ENCODE measurements around the gene DHRS13. TPM values are rescaled to one million over a fixed set of nuclear protein-coding genes. Genes with fewer than 3 reads are reported as not detected.
"Not testable (repeated sequence)": the region's sequence is repeated elsewhere in the genome, so short reads cannot be mapped to it uniquely, and the experiment has no call there.

The DHRS13 gene
- total RNA-seq, 2 experiments from 2014 or later = 18.0 to 20.6 TPM

DNA sequence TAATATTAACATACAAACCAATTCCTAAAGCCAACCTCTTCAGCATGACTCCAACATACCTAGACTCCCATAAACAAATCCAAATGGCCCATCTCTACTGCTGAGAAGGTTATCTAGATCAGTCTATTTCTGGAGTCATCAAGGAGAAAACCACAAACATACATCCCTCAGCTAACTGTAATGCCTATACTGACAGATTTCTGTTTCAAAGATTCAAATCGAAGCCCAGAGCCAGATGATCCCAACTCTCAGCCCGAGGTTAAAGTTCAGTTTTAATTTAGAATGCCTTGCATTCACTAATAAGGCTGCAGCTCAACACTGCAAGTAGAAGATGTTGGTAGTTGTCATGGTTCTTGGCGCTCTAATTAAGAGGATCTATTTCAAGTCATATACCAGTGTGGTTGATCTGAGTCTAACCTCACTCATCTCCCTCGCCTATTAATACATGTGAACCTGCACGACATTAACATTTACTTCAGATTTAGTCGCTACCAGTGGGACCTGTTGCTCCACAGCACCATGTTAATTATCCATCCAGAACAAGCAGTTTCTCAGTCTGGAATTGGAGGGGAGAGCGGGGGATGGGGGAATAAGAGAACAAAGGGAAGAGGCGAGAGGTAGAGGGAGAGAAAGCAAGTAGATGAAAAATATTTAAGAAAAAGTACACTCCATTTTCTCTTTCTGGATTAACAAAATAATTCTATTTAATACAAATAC, 33.0 kb upstream of the DHRS13 start:
- intact Hi-C loops (cut with micrococcal nuclease) = no loop called here
- CTCF ChIA-PET = interaction anchor here (1.3 to 1.6 kb wide), 2 partner anchors 181 to 209 kb away, joined by 4 read pairs; no protein-coding TSS in a partner anchor
- no peaks in the 10 kb centered on the region for H3K9me3 Mint-ChIP-seq
- H3K27me3 Mint-ChIP-seq = no peaks in the 10 kb centered on the region
- peak overlapping the region; percentile 18 for H3K27ac Mint-ChIP-seq
- no peak overlapping the region for H3K4me3 Mint-ChIP-seq
- H3K4me1 Mint-ChIP-seq (ENCODE audit: low read depth) = peaks cover 67% of the 10 kb centered on the region
- POLR2A ChIA-PET = interaction anchor here (1.2 to 1.3 kb wide), 2 partner anchors 10 to 38 kb away, joined by 3 to 4 read pairs; no protein-coding TSS in a partner anchor
- DNase-seq = no peak
- peaks cover 8% of the 10 kb centered on the region for H3K36me3 Mint-ChIP-seq

GRCh38 chr17:28934508-28934907, 31.6 kb upstream of the DHRS13 start:
- intact Hi-C loops (cut with micrococcal nuclease); DNase-seq; H3K27ac Mint-ChIP-seq; H3K4me3 Mint-ChIP-seq; H3K9me3 Mint-ChIP-seq; H3K27me3 Mint-ChIP-seq: not testable (repeated sequence)
- Mint-ChIP-seq H3K36me3 (peaks cover 16% of the 10 kb centered on the region), H3K4me1 (ENCODE audit: low read depth) (peaks cover 61% of the 10 kb centered on the region)
- ChIA-PET POLR2A (interaction anchor here (1.3 kb wide), 1 partner anchor 36 kb away, joined by 3 read pairs; no protein-coding TSS in a partner anchor), CTCF (interaction anchor here (0.9 to 1.6 kb wide), 3 partner anchors 9 to 19 kb away, joined by 3 to 5 read pairs (median 4); no protein-coding TSS in a partner anchor)

- Mint-ChIP-seq H3K4me1 (ENCODE audit: low read depth) (peaks cover 58% of the 10 kb centered on the region), H3K36me3 (peaks cover 42% of the 10 kb centered on the region), H3K9me3 (peaks cover 20% of the 10 kb centered on the region), H3K27ac (peak overlapping the region; percentile 18), H3K27me3 (no peaks in the 10 kb centered on the region), H3K4me3 (no peak overlapping the region)
- ChIA-PET POLR2A (no interaction called here), CTCF (interaction anchor here (0.7 to 1.4 kb wide), 9 partner anchors 12 to 188 kb away, joined by 3 to 4 read pairs (median 3); no protein-coding TSS in a partner anchor)
- no peak for DNase-seq
- intact Hi-C loops (cut with micrococcal nuclease) = no loop called here
Observed at GRCh38 chr17:28929787-28930186, 26.9 kb upstream of the DHRS13 start.

GRCh38 chr17:28928061-28928460, 25.2 kb upstream of the DHRS13 start:
- intact Hi-C loops (cut with micrococcal nuclease) = no loop called here
- Mint-ChIP-seq H3K4me3 (no peak overlapping the region), H3K4me1 (ENCODE audit: low read depth) (peaks cover 61% of the 10 kb centered on the region), H3K36me3 (peaks cover 53% of the 10 kb centered on the region), H3K27me3 (no peaks in the 10 kb centered on the region), H3K9me3 (peaks cover 20% of the 10 kb centered on the region), H3K27ac (peak overlapping the region; percentile 87)
- ChIA-PET CTCF (interaction anchor here (1.3 to 4.2 kb wide), 6 partner anchors 10 to 201 kb away, joined by 4 to 18 read pairs (median 6); no protein-coding TSS in a partner anchor), POLR2A (interaction anchor here (1.6 kb wide), 1 partner anchor 22 kb away, joined by 9 read pairs; no protein-coding TSS in a partner anchor)
- peak; percentile 71 for DNase-seq

GRCh38 chr17:28926786-28927185, 23.9 kb upstream of the DHRS13 start:
- H3K4me3 Mint-ChIP-seq = no peak overlapping the region
- ChIA-PET CTCF (interaction anchor here (1.3 to 4.2 kb wide), 7 partner anchors 11 to 200 kb away, joined by 4 to 18 read pairs (median 6); no protein-coding TSS in a partner anchor), POLR2A (interaction anchor here (1.2 to 1.6 kb wide), 3 partner anchors 20 to 23 kb away, joined by 5 to 9 read pairs (median 5); no protein-coding TSS in a partner anchor)
- peaks cover 61% of the 10 kb centered on the region for H3K36me3 Mint-ChIP-seq
- peaks cover 60% of the 10 kb centered on the region for H3K4me1 Mint-ChIP-seq (ENCODE audit: low read depth)
- no peaks in the 10 kb centered on the region for H3K27me3 Mint-ChIP-seq
- peaks cover 20% of the 10 kb centered on the region for H3K9me3 Mint-ChIP-seq
- no peak for DNase-seq
- H3K27ac Mint-ChIP-seq = peak overlapping the region; percentile 87
- intact Hi-C loops (cut with micrococcal nuclease) = loop anchor here (1.0 kb wide), 3 partner anchors 20 to 32 kb away; partner anchors contain the start of gene PHF12

GRCh38 chr17:28926366-28926765, 23.5 kb upstream of the DHRS13 start:
- Mint-ChIP-seq H3K4me1 (ENCODE audit: low read depth) (peaks cover 60% of the 10 kb centered on the region), H3K27me3 (no peaks in the 10 kb centered on the region), H3K9me3 (peaks cover 20% of the 10 kb centered on the region), H3K4me3 (peak overlapping the region; percentile 50), H3K36me3 (peaks cover 65% of the 10 kb centered on the region), H3K27ac (peak overlapping the region; percentile 87)
- CTCF ChIA-PET = interaction anchor here (1.1 to 4.2 kb wide), 8 partner anchors 11 to 200 kb away, joined by 3 to 18 read pairs (median 6); partner anchors contain the start of gene DHRS13
- POLR2A ChIA-PET = interaction anchor here (1.1 to 1.6 kb wide), 5 partner anchors 9 to 199 kb away, joined by 3 to 5 read pairs (median 4); no protein-coding TSS in a partner anchor
- no peak for DNase-seq
- intact Hi-C loops (cut with micrococcal nuclease) = loop anchor here (1.0 kb wide), 3 partner anchors 20 to 32 kb away; partner anchors contain the start of gene PHF12

DNA sequence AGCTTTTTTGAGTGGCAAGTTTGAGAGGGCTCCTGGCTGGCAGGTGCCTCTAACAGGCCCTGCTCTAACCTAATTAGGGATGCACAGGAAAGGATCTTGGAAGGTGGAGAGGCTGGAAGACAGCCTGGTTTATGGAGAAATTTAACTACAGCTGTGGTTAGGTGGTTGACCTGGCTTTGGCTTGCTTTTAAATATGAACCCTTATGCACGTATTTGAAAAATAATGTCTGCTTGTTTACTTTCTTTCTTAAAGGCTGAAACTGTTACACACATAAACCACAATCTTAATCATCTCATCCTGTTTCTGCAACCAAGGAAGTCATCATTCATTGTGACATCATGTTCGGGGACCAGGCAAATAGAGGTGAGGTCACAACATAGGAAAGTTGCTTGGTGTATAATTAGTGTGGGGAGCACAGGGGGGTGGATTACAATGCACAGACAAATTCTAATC, 23.1 kb upstream of the DHRS13 start:
- DNase-seq = peak; percentile 53
- Mint-ChIP-seq H3K9me3 (peaks cover 20% of the 10 kb centered on the region), H3K27me3 (no peaks in the 10 kb centered on the region), H3K27ac (peak overlapping the region; percentile 87), H3K4me1 (ENCODE audit: low read depth) (peaks cover 59% of the 10 kb centered on the region), H3K4me3 (peak overlapping the region; percentile 50), H3K36me3 (peaks cover 67% of the 10 kb centered on the region)
- ChIA-PET POLR2A (interaction anchor here (0.9 to 1.6 kb wide), 6 partner anchors 9 to 199 kb away, joined by 3 to 5 read pairs (median 3); partner anchors contain the start of gene FLOT2), CTCF (interaction anchor here (1.0 to 4.2 kb wide), 8 partner anchors 10 to 279 kb away, joined by 3 to 18 read pairs (median 6); partner anchors contain the start of gene DHRS13)
- intact Hi-C loops (cut with micrococcal nuclease) = loop anchor here (1.0 kb wide), 3 partner anchors 20 to 32 kb away; partner anchors contain the start of gene PHF12

DNA sequence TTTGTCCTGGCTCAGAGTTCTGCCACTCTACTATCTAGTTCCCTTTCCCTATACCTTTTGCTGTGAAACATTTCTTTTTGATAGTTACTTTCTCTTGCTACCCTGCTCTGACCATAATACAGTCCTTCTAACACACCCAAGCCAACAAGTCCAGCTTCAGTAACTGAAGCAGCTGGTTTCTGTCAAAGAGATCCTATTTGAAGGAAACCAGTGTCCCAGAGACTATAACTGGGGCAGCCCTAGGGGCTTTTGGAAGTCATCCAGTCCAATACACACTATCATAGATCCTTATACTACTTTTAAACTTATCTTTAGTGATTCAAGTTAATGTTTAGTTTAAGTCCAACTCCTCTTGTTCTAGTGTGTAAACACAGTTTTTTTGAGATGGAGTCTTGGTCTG, 17.3 kb upstream of the DHRS13 start:
- Mint-ChIP-seq H3K9me3 (peaks cover 3% of the 10 kb centered on the region), H3K27ac (no peak overlapping the region), H3K36me3 (peaks cover 76% of the 10 kb centered on the region), H3K4me3 (no peak overlapping the region), H3K27me3 (no peaks in the 10 kb centered on the region), H3K4me1 (ENCODE audit: low read depth) (peaks cover 22% of the 10 kb centered on the region)
- no peak for DNase-seq
- ChIA-PET POLR2A (no interaction called here), CTCF (interaction anchor here (1.6 kb wide), 1 partner anchor 10 kb away, joined by 4 read pairs; no protein-coding TSS in a partner anchor)
- intact Hi-C loops (cut with micrococcal nuclease) = no loop called here

- Mint-ChIP-seq H3K4me3 (no peak overlapping the region), H3K36me3 (peaks cover 74% of the 10 kb centered on the region), H3K9me3 (peaks cover 9% of the 10 kb centered on the region), H3K27ac (peak overlapping the region; percentile 10), H3K4me1 (ENCODE audit: low read depth) (peaks cover 16% of the 10 kb centered on the region), H3K27me3 (no peaks in the 10 kb centered on the region)
- intact Hi-C loops (cut with micrococcal nuclease) = no loop called here
- DNase-seq = no peak
- POLR2A ChIA-PET = no interaction called here
- CTCF ChIA-PET = interaction anchor here (0.9 to 5.0 kb wide), 8 partner anchors 9 to 191 kb away, joined by 3 to 38 read pairs (median 4); partner anchors contain the start of genes DHRS13 and TLCD1
Observed at GRCh38 chr17:28918295-28918694, 15.4 kb upstream of the DHRS13 start.

DNA sequence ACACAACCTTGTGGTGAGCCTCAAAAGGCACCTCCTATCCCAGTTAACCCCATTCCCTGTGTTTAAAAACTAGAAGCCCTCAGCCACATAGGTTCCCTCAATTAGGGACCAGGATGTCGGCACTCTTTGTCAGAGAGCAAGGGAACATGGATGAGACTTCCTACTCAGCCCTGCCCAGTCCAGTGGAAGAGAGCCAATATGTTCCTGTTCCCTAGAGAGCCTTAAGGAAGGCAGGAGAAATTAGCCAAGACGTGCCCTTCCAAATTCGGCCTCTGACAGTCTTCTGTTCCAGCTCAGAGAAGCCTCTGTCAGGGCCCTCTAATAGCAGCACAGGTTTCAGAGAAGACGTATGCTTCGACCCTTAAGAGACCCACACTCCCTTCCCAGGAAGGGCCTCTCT, 14.6 kb upstream of the DHRS13 start:
- no peak overlapping the region for H3K4me3 Mint-ChIP-seq
- intact Hi-C loops (cut with micrococcal nuclease) = loop anchor here (2.0 kb wide), 1 partner anchor 155 kb away; no protein-coding TSS in a partner anchor
- peaks cover 14% of the 10 kb centered on the region for H3K4me1 Mint-ChIP-seq (ENCODE audit: low read depth)
- no peak overlapping the region for H3K27ac Mint-ChIP-seq
- ChIA-PET POLR2A (no interaction called here), CTCF (interaction anchor here (1.1 to 5.0 kb wide), 8 partner anchors 8 to 190 kb away, joined by 3 to 38 read pairs (median 8); partner anchors contain the start of genes DHRS13, FLOT2 and TLCD1)
- peaks cover 76% of the 10 kb centered on the region for H3K36me3 Mint-ChIP-seq
- no peak for DNase-seq
- H3K27me3 Mint-ChIP-seq = no peaks in the 10 kb centered on the region
- peaks cover 9% of the 10 kb centered on the region for H3K9me3 Mint-ChIP-seq

DNA sequence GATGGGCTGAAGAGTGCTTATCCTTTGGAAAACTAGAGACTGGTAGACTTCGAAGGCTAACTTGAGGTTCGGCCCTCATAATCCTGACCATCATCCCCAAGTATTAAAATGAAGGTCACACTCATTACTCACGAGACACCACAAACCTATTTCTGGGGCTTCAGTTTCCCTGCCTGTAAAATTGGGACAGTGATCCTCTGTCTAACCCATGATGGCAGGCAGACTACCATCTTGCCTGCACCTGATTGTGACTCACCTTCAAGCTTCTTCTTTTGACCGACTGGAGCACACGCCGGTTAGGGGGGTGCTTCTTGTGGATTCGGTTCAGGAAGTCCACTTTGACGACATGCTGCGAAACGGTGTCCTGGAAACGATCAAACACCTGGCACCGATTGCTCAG, 14.2 kb upstream of the DHRS13 start:
- no peak overlapping the region for H3K27ac Mint-ChIP-seq
- intact Hi-C loops (cut with micrococcal nuclease) = loop anchor here (2.0 kb wide), 1 partner anchor 154 kb away; no protein-coding TSS in a partner anchor
- H3K36me3 Mint-ChIP-seq = peaks cover 78% of the 10 kb centered on the region
- peaks cover 9% of the 10 kb centered on the region for H3K9me3 Mint-ChIP-seq
- H3K27me3 Mint-ChIP-seq = no peaks in the 10 kb centered on the region
- peaks cover 14% of the 10 kb centered on the region for H3K4me1 Mint-ChIP-seq (ENCODE audit: low read depth)
- ChIA-PET CTCF (interaction anchor here (0.6 to 5.0 kb wide), 10 partner anchors 9 to 190 kb away, joined by 3 to 38 read pairs (median 12); partner anchors contain the start of genes DHRS13, FLOT2, PHF12 and TLCD1), POLR2A (no interaction called here)
- no peak overlapping the region for H3K4me3 Mint-ChIP-seq
- no peak for DNase-seq
